Activated naive CD8-positive, alpha-beta T cell treated with anti-CD3 and anti-CD28 coated beads for 36 hours (primary cell): ENCODE data around the gene PTPRM. TPM values are rescaled to one million over a fixed set of nuclear protein-coding genes. Genes with fewer than 3 reads are reported as not detected.

Experiments used
- DNase-seq: peaks from one replicate; pipeline ENCODE4 v3.0.0; 2021
- H3K27ac Mint-ChIP-seq: one replicate; pipeline ENCODE4 v1.8.0; 2022; ENCODE audit warnings: mild to moderate bottlenecking, moderate library complexity, mixed read lengths
- H3K27me3 Mint-ChIP-seq: one replicate; pipeline ENCODE4 v1.8.0; 2022; ENCODE audit warnings: mild to moderate bottlenecking, mixed read lengths
- H3K36me3 Mint-ChIP-seq: one replicate; pipeline ENCODE4 v1.8.0; 2021; ENCODE audit warnings: mild to moderate bottlenecking, mixed read lengths
- H3K4me1 Mint-ChIP-seq: one replicate; pipeline ENCODE4 v1.8.0; 2021; ENCODE audit warnings: mixed read lengths
- H3K4me3 Mint-ChIP-seq: one replicate; pipeline ENCODE4 v1.8.0; 2022; ENCODE audit warnings: mild to moderate bottlenecking, moderate library complexity, mixed read lengths
- H3K9me3 Mint-ChIP-seq: one replicate; pipeline ENCODE4 v1.8.0; 2022; ENCODE audit warnings: mixed read lengths
- total RNA-seq, 2 experiments: library from RNA; stranded (reverse); gene quantifications; one replicate each; pipeline ENCODE4 v1.2.3, GENCODE V29; 2021

The PTPRM gene
- total RNA-seq, 2 experiments from 2014 or later: 0.22 to 0.52 TPM

GRCh38 chr18:7808992-7809391, 241.9 kb downstream of the PTPRM start:
- Mint-ChIP-seq H3K27ac (no peak overlapping the region), H3K4me3 (no peak overlapping the region), H3K27me3 (no peaks in the 10 kb centered on the region), H3K36me3 (no peaks in the 10 kb centered on the region), H3K4me1 (no peaks in the 10 kb centered on the region), H3K9me3 (peaks cover 2% of the 10 kb centered on the region)
- no peak for DNase-seq

- H3K27me3 Mint-ChIP-seq: no peaks in the 10 kb centered on the region
- H3K4me3 Mint-ChIP-seq: no peak overlapping the region
- no peaks in the 10 kb centered on the region for H3K36me3 Mint-ChIP-seq
- no peak for DNase-seq
- no peak overlapping the region for H3K27ac Mint-ChIP-seq
- peaks cover 6% of the 10 kb centered on the region for H3K9me3 Mint-ChIP-seq
- no peaks in the 10 kb centered on the region for H3K4me1 Mint-ChIP-seq
Measured at GRCh38 chr18:7809455-7809854, 242.3 kb downstream of the PTPRM start.

- Mint-ChIP-seq H3K4me1 (no peaks in the 10 kb centered on the region), H3K27me3 (no peaks in the 10 kb centered on the region), H3K4me3 (no peak overlapping the region), H3K27ac (no peak overlapping the region), H3K36me3 (no peaks in the 10 kb centered on the region), H3K9me3 (peaks cover 9% of the 10 kb centered on the region)
- DNase-seq: no peak
Measured at GRCh38 chr18:7809978-7810377, 242.9 kb downstream of the PTPRM start.

- Mint-ChIP-seq H3K9me3 (peaks cover 13% of the 10 kb centered on the region), H3K4me1 (no peaks in the 10 kb centered on the region), H3K36me3 (no peaks in the 10 kb centered on the region), H3K27ac (no peak overlapping the region), H3K4me3 (no peak overlapping the region), H3K27me3 (no peaks in the 10 kb centered on the region)
- DNase-seq: no peak
Measured at GRCh38 chr18:7812431-7813063, 245.4 kb downstream of the PTPRM start.

GRCh38 chr18:7813131-7813530, 246.0 kb downstream of the PTPRM start:
- Mint-ChIP-seq H3K4me1 (no peaks in the 10 kb centered on the region), H3K27me3 (no peaks in the 10 kb centered on the region)

GRCh38 chr18:7814754-7815315, 247.7 kb downstream of the PTPRM start:
- Mint-ChIP-seq H3K9me3 (peaks cover 13% of the 10 kb centered on the region), H3K4me3 (no peak overlapping the region), H3K27me3 (no peaks in the 10 kb centered on the region), H3K4me1 (no peaks in the 10 kb centered on the region), H3K36me3 (no peaks in the 10 kb centered on the region), H3K27ac (no peak overlapping the region)
- no peak for DNase-seq

More at GRCh38 chr18:7813131-7813530, 246.0 kb downstream of the PTPRM start:
- DNase-seq: no peak
- no peak overlapping the region for H3K4me3 Mint-ChIP-seq
- H3K27ac Mint-ChIP-seq: no peak overlapping the region
- no peaks in the 10 kb centered on the region for H3K36me3 Mint-ChIP-seq
- peaks cover 13% of the 10 kb centered on the region for H3K9me3 Mint-ChIP-seq

- no peak overlapping the region for H3K4me3 Mint-ChIP-seq
Measured at GRCh38 chr18:7815787-7816186, 248.7 kb downstream of the PTPRM start.

GRCh38 chr18:7817575-7818230, 250.6 kb downstream of the PTPRM start:
- Mint-ChIP-seq H3K4me1 (no peaks in the 10 kb centered on the region), H3K9me3 (peaks cover 13% of the 10 kb centered on the region), H3K27ac (no peak overlapping the region), H3K36me3 (no peaks in the 10 kb centered on the region), H3K27me3 (no peaks in the 10 kb centered on the region), H3K4me3 (no peak overlapping the region)
- no peak for DNase-seq

More at GRCh38 chr18:7815787-7816186, 248.7 kb downstream of the PTPRM start:
- H3K27ac Mint-ChIP-seq: no peak overlapping the region
- DNase-seq: no peak
- no peaks in the 10 kb centered on the region for H3K4me1 Mint-ChIP-seq
- H3K36me3 Mint-ChIP-seq: no peaks in the 10 kb centered on the region
- peaks cover 13% of the 10 kb centered on the region for H3K9me3 Mint-ChIP-seq
- H3K27me3 Mint-ChIP-seq: no peaks in the 10 kb centered on the region

GRCh38 chr18:7821784-7822183, 254.7 kb downstream of the PTPRM start:
- Mint-ChIP-seq H3K27ac (no peak overlapping the region), H3K9me3 (no peaks in the 10 kb centered on the region), H3K36me3 (no peaks in the 10 kb centered on the region), H3K27me3 (no peaks in the 10 kb centered on the region), H3K4me3 (no peak overlapping the region), H3K4me1 (peaks cover 3% of the 10 kb centered on the region)
- DNase-seq: no peak

- H3K4me1 Mint-ChIP-seq: peaks cover 3% of the 10 kb centered on the region
- no peaks in the 10 kb centered on the region for H3K27me3 Mint-ChIP-seq
- DNase-seq: no peak
- no peaks in the 10 kb centered on the region for H3K36me3 Mint-ChIP-seq
- no peak overlapping the region for H3K4me3 Mint-ChIP-seq
- H3K27ac Mint-ChIP-seq: no peak overlapping the region
- no peaks in the 10 kb centered on the region for H3K9me3 Mint-ChIP-seq
Measured at GRCh38 chr18:7822435-7823331, 255.6 kb downstream of the PTPRM start.

GRCh38 chr18:7824970-7825369, 257.9 kb downstream of the PTPRM start:
- H3K36me3 Mint-ChIP-seq: no peaks in the 10 kb centered on the region
- no peak overlapping the region for H3K27ac Mint-ChIP-seq
- no peaks in the 10 kb centered on the region for H3K9me3 Mint-ChIP-seq
- DNase-seq: no peak
- no peak overlapping the region for H3K4me3 Mint-ChIP-seq
- no peaks in the 10 kb centered on the region for H3K27me3 Mint-ChIP-seq
- H3K4me1 Mint-ChIP-seq: peaks cover 3% of the 10 kb centered on the region

GRCh38 chr18:7830468-7830867, 263.4 kb downstream of the PTPRM start:
- no peak overlapping the region for H3K4me3 Mint-ChIP-seq
- H3K27me3 Mint-ChIP-seq: no peaks in the 10 kb centered on the region
- H3K9me3 Mint-ChIP-seq: peaks cover 3% of the 10 kb centered on the region
- H3K27ac Mint-ChIP-seq: no peak overlapping the region
- H3K4me1 Mint-ChIP-seq: no peaks in the 10 kb centered on the region
- H3K36me3 Mint-ChIP-seq: no peaks in the 10 kb centered on the region
- no peak for DNase-seq

GRCh38 chr18:7839548-7839947, 272.4 kb downstream of the PTPRM start:
- peaks cover 14% of the 10 kb centered on the region for H3K9me3 Mint-ChIP-seq
- no peak for DNase-seq

GRCh38 chr18:7840411-7840810, 273.3 kb downstream of the PTPRM start:
- H3K4me1 Mint-ChIP-seq: no peaks in the 10 kb centered on the region
- H3K4me3 Mint-ChIP-seq: no peak overlapping the region
- H3K27ac Mint-ChIP-seq: no peak overlapping the region
- peaks cover 18% of the 10 kb centered on the region for H3K9me3 Mint-ChIP-seq
- DNase-seq: no peak
- no peaks in the 10 kb centered on the region for H3K36me3 Mint-ChIP-seq
- H3K27me3 Mint-ChIP-seq: peaks cover 7% of the 10 kb centered on the region

More at GRCh38 chr18:7839548-7839947, 272.4 kb downstream of the PTPRM start:
- Mint-ChIP-seq H3K36me3 (no peaks in the 10 kb centered on the region), H3K27ac (no peak overlapping the region), H3K27me3 (peaks cover 7% of the 10 kb centered on the region), H3K4me3 (no peak overlapping the region), H3K4me1 (no peaks in the 10 kb centered on the region)

- no peak for DNase-seq
- Mint-ChIP-seq H3K9me3 (peaks cover 14% of the 10 kb centered on the region), H3K4me3 (no peak overlapping the region), H3K36me3 (no peaks in the 10 kb centered on the region), H3K27me3 (no peaks in the 10 kb centered on the region), H3K4me1 (no peaks in the 10 kb centered on the region), H3K27ac (no peak overlapping the region)
Measured at GRCh38 chr18:7844017-7844416, 276.9 kb downstream of the PTPRM start.
